HEK293 (cell line): ENCODE measurements around the gene SPATA2.

Experiments used
- CTCF ChIP-seq: fragments of 450-650 bp; formaldehyde crosslinking; IDR thresholded peaks from 2 replicates; pipeline ENCODE4 v1.5.1; 2016; ENCODE audit warnings: missing biosample characterization, missing genetic modification characterization
- HIC1 ChIP-seq: fragments of 450-650 bp; formaldehyde crosslinking; IDR thresholded peaks from 2 replicates; pipeline ENCODE4 v1.5.1; 2016; ENCODE audit warnings: missing biosample characterization, missing genetic modification characterization
- KLF16 ChIP-seq: fragments of 450-650 bp; formaldehyde crosslinking; IDR thresholded peaks from 2 replicates; pipeline ENCODE4 v1.5.1; 2017; ENCODE audit warnings: missing biosample characterization, missing genetic modification characterization
- KLF7 ChIP-seq: fragments of 450-650 bp; formaldehyde crosslinking; IDR thresholded peaks from 2 replicates; pipeline ENCODE4 v1.5.1; 2016; ENCODE audit warnings: missing biosample characterization, missing genetic modification characterization, borderline replicate concordance
- OVOL3 ChIP-seq: fragments of 450-650 bp; formaldehyde crosslinking; IDR thresholded peaks from 2 replicates; pipeline ENCODE4 v1.5.1; 2016; ENCODE audit warnings: missing biosample characterization, missing genetic modification characterization
- PRDM4 ChIP-seq: fragments of 450-650 bp; formaldehyde crosslinking; IDR thresholded peaks from 2 replicates; pipeline ENCODE4 v1.5.1; 2017; ENCODE audit warnings: missing biosample characterization, missing genetic modification characterization
- TCF7L2 ChIP-seq: IDR thresholded peaks from 2 replicates; pipeline ENCODE4 v1.6.1; 2011; ENCODE audit warnings: low read depth, mild to moderate bottlenecking, inconsistent platforms, low read length, moderate library complexity, borderline replicate concordance
- TRIM28 ChIP-seq: IDR thresholded peaks from 2 replicates; pipeline ENCODE4 v1.6.1; 2011; ENCODE audit warnings: low read length, control low read depth, borderline replicate concordance
- ZBTB17 ChIP-seq: fragments of 450-650 bp; formaldehyde crosslinking; IDR thresholded peaks from 2 replicates; pipeline ENCODE4 v1.5.1; 2016; ENCODE audit warnings: missing biosample characterization, missing genetic modification characterization
- ZEB2 ChIP-seq: fragments of 450-650 bp; formaldehyde crosslinking; IDR thresholded peaks from 2 replicates; pipeline ENCODE4 v1.5.1; 2016; ENCODE audit warnings: missing biosample characterization, missing genetic modification characterization
- ZFHX2 ChIP-seq: fragments of 450-650 bp; formaldehyde crosslinking; conservative IDR thresholded peaks from 2 replicates; pipeline ENCODE4 v1.5.1; 2016; ENCODE audit warnings: missing biosample characterization, missing genetic modification characterization
- ZFP3 ChIP-seq: fragments of 450-650 bp; formaldehyde crosslinking; IDR thresholded peaks from 2 replicates; pipeline ENCODE4 v1.5.1; 2016; ENCODE audit warnings: low read depth, missing biosample characterization, missing genetic modification characterization
- ZNF155 ChIP-seq: fragments of 450-650 bp; formaldehyde crosslinking; IDR thresholded peaks from 2 replicates; pipeline ENCODE4 v1.5.1; 2016; ENCODE audit warnings: missing biosample characterization, missing genetic modification characterization
- ZNF184 ChIP-seq: fragments of 450-650 bp; IDR thresholded peaks from 2 replicates; pipeline ENCODE4 v1.5.1; 2018; ENCODE audit warnings: missing biosample characterization, mild to moderate bottlenecking, missing genetic modification characterization
- ZNF2 ChIP-seq: fragments of 450-650 bp; formaldehyde crosslinking; IDR thresholded peaks from 2 replicates; pipeline ENCODE4 v1.5.1; 2016; ENCODE audit warnings: missing biosample characterization, missing genetic modification characterization
- ZNF335 ChIP-seq: fragments of 450-650 bp; formaldehyde crosslinking; conservative IDR thresholded peaks from 2 replicates; pipeline ENCODE4 v1.5.1; 2016; ENCODE audit warnings: missing biosample characterization, missing genetic modification characterization
- ZNF423 ChIP-seq: fragments of 450-650 bp; formaldehyde crosslinking; IDR thresholded peaks from 2 replicates; pipeline ENCODE4 v1.5.1; 2016; ENCODE audit warnings: missing biosample characterization, missing genetic modification characterization
- ZNF561 ChIP-seq: fragments of 450-650 bp; IDR thresholded peaks from 2 replicates; pipeline ENCODE4 v1.5.1; 2018; ENCODE audit warnings: missing biosample characterization, missing genetic modification characterization, borderline replicate concordance
- ZNF623 ChIP-seq: fragments of 450-650 bp; formaldehyde crosslinking; IDR thresholded peaks from 2 replicates; pipeline ENCODE4 v1.5.1; 2016; ENCODE audit warnings: missing biosample characterization, missing genetic modification characterization
- ZNF654 ChIP-seq: fragments of 450-650 bp; formaldehyde crosslinking; IDR thresholded peaks from 2 replicates; pipeline ENCODE4 v1.5.1; 2016; ENCODE audit warnings: low read depth, missing biosample characterization, missing genetic modification characterization
- ZNF658 ChIP-seq: fragments of 450-650 bp; formaldehyde crosslinking; IDR thresholded peaks from 2 replicates; pipeline ENCODE4; 2016; ENCODE audit warnings: missing biosample characterization, missing genetic modification characterization
- ZNF660 ChIP-seq: fragments of 450-650 bp; IDR thresholded peaks from 2 replicates; pipeline ENCODE4 v1.5.1; 2018; ENCODE audit warnings: missing biosample characterization, mild to moderate bottlenecking, missing genetic modification characterization
- ZXDB ChIP-seq: fragments of 450-650 bp; formaldehyde crosslinking; IDR thresholded peaks from 2 replicates; pipeline ENCODE4 v1.5.1; 2016; ENCODE audit warnings: missing biosample characterization, missing genetic modification characterization

Gene SPATA2

GRCh38 chr20:49928411-49929141 lies 13.2 kb upstream of the SPATA2 start (continued):
- TF ChIP-seq ZFP3 (tag by site-specific recombination) (no peak), ZNF658 (tag by site-specific recombination) (no peak), TRIM28 (peak; percentile 58; the same call in 1 of the 2 replicates), ZFHX2 (no peak), ZNF184 (tag by site-specific recombination) (peak; percentile 7; the same call in 1 of the 2 replicates), ZBTB17 (tag by site-specific recombination) (peak; percentile 71), ZXDB (tag by site-specific recombination) (peak; percentile 32; the same call in 1 of the 2 replicates), ZEB2 (tag by site-specific recombination) (0 out of 2 replicates have a peak, but pooled peaks have one; percentile 14), ZNF561 (0 out of 2 replicates have a peak, but pooled peaks have one; percentile 21), ZNF623 (tag by site-specific recombination) (no peak), ZNF335 (peak; percentile 100), KLF7 (tag by site-specific recombination) (no peak), OVOL3 (tag by site-specific recombination) (no peak), ZNF2 (peak; percentile 59; the same call in 1 of the 2 replicates), ZNF155 (tag by site-specific recombination) (no peak), ZNF660 (tag by site-specific recombination) (no peak), ZNF423 (tag by site-specific recombination) (no peak), HIC1 (tag by site-specific recombination) (no peak), KLF16 (tag by site-specific recombination) (peak; percentile 45; the same call in 1 of the 2 replicates), ZNF654 (peak; percentile 60), CTCF (tag by site-specific recombination) (peak; percentile 65), PRDM4 (tag by site-specific recombination) (no peak), TCF7L2 (peak; percentile 44; the same call in 1 of the 2 replicates)
